Esophagus squamous epithelium (tissue), 4 donors: ENCODE data around the gene NUP50.

Experiments
- CTCF ChIP-seq, 6 experiments: fragments of 450-650 bp in 4 of 6; fragments of 200-600 bp in 2 of 6; sonication (generic) in 2 of 6; IDR thresholded peaks; one replicate each; pipeline ENCODE4 v1.5.1; 2016 to 2019; ENCODE audit warnings: antibody characterized with exemption in 6 of 6, mild to moderate bottlenecking in 4 of 6, moderate library complexity in 4 of 6
- POLR2A ChIP-seq, 4 donors: fragments of 450-650 bp; IDR thresholded peaks; one replicate each; pipeline ENCODE4 v1.6.1; 2017; ENCODE audit warnings: antibody characterized with exemption in 4 of 4, mild to moderate bottlenecking in 4 of 4, moderate library complexity in 3 of 4

GRCh38 chr22:45217806-45218205, 54.1 kb downstream of the NUP50 start:
- TF ChIP-seq CTCF (IDR thresholded peaks at IDR 0.05): no peak
- no peak for TF ChIP-seq POLR2A (IDR thresholded peaks at IDR 0.05)
